ENCODE measurements around the gene CDK6. TPM values are rescaled to one million over a fixed set of nuclear protein-coding genes. Genes with fewer than 3 reads are reported as not detected.

CDK6 gene
- polyA plus RNA-seq, 1 donor (not counting 4 experiments of a cell fraction or from before 2014, with no cell fraction given): 53.5 TPM

DNA sequence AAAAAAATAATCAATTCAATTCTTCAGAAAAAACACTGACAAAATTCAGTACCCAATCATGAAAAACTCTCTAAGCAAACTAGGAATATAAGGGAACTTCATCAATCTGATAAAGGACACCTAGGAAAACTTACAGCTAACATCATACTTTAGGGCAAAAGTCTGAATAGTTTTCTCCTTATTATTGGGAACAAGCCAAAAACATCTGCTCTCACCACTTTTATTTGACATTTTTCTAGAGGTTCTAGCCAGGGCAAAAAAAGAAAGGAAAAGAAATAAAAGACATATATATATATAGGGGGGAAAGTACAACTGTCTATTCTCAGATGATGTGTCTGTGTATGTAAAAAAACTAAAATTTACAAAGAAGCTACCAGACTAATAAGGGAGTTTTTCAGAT, 19.0 kb downstream of the CDK6 start:
- Histone ChIP-seq H3K4me1 (ENCODE audit: control insufficient read depth, extremely low read depth, insufficient read depth, low read length) (no peaks in the 10 kb centered on the region), H3K4me2 (ENCODE audit: control insufficient read depth, extremely low read depth, insufficient read depth, low read depth, low read length) (no peak overlapping the region), H3K9me1 (ENCODE audit: control insufficient read depth, extremely low read depth, insufficient read depth, low read length) (no peaks in the 10 kb centered on the region), H2AFZ (ENCODE audit: control insufficient read depth, low read length) (no peak overlapping the region), H4K20me1 (ENCODE audit: control insufficient read depth, extremely low read depth, insufficient read depth, low read length) (peaks cover 3% of the 10 kb centered on the region), H3K79me2 (ENCODE audit: control insufficient read depth, insufficient read depth, low read length) (peaks cover 99% of the 10 kb centered on the region), H3K9ac (ENCODE audit: control insufficient read depth, extremely low read depth, insufficient read depth, low read length) (no peak overlapping the region), H3K27ac (ENCODE audit: control insufficient read depth, insufficient read depth, low read length) (no peak overlapping the region), H3K9me3 (ENCODE audit: control insufficient read depth, low read depth, low read length) (no peaks in the 10 kb centered on the region), H3K27me3 (ENCODE audit: control insufficient read depth, extremely low read depth, insufficient read depth, low read length) (no peaks in the 10 kb centered on the region), H3K36me3 (ENCODE audit: control insufficient read depth in 2 of 2, extremely low read depth in 1 of 2, insufficient read depth in 2 of 2, low read length in 2 of 2) (no peaks in the 10 kb centered on the region), H3K4me3 (ENCODE audit: control insufficient read depth in 2 of 3, extremely low read depth in 1 of 3, insufficient read depth in 2 of 3, low read depth in 1 of 3, low read length in 3 of 3) (no peak overlapping the region)
- DNase-seq (ENCODE audit: low read depth, low spot score) (no peak), FAIRE-seq (no peak)
- TF ChIP-seq, protein P1, sequence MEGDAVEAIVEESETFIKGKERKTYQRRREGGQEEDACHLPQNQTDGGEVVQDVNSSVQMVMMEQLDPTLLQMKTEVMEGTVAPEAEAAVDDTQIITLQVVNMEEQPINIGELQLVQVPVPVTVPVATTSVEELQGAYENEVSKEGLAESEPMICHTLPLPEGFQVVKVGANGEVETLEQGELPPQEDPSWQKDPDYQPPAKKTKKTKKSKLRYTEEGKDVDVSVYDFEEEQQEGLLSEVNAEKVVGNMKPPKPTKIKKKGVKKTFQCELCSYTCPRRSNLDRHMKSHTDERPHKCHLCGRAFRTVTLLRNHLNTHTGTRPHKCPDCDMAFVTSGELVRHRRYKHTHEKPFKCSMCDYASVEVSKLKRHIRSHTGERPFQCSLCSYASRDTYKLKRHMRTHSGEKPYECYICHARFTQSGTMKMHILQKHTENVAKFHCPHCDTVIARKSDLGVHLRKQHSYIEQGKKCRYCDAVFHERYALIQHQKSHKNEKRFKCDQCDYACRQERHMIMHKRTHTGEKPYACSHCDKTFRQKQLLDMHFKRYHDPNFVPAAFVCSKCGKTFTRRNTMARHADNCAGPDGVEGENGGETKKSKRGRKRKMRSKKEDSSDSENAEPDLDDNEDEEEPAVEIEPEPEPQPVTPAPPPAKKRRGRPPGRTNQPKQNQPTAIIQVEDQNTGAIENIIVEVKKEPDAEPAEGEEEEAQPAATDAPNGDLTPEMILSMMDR (optimal IDR thresholded peaks at IDR 0.05 in 1 of 3, IDR thresholded peaks at IDR 0.05 in 1 of 3, conservative IDR thresholded peaks at IDR 0.05 in 1 of 3; ENCODE audit: extremely low read depth in 1 of 3, insufficient read depth in 2 of 3, low read length in 3 of 3): no peak
- TF ChIP-seq EZH2 (IDR thresholded peaks at IDR 0.05; ENCODE audit: low read length): no peak
- dilution Hi-C loops (cut with MboI; ENCODE audit: extremely low pct_ligation_motif_present, low sequenced_read_pairs): no loop called here

DNA sequence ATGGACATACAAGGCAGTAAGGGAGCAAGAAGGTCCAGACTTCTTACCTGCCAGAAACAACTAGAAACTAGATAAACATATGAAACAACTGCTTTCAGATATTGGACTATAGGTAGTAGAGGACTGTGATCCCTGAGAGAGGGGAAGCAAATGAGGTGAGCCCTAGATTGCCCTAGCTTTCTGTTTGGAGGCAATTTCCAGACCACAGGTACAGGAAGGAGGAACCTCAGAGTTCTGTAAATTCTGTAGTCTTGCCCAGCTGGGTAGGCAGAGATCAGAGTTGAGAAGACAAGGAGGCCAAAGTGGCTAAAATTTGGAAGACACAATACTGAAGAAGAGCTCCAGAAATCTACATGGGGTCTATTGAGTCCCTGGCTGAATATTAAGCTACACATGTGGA, 21.0 kb downstream of the CDK6 start:
- H3K27ac ChIP-seq (ENCODE audit: control insufficient read depth, insufficient read depth, low read length): no peak overlapping the region
- no peak overlapping the region for H3K4me2 ChIP-seq (ENCODE audit: control insufficient read depth, extremely low read depth, insufficient read depth, low read depth, low read length)
- dilution Hi-C loops (cut with MboI; ENCODE audit: extremely low pct_ligation_motif_present, low sequenced_read_pairs): no loop called here
- H3K36me3 ChIP-seq (ENCODE audit: control insufficient read depth in 2 of 2, extremely low read depth in 1 of 2, insufficient read depth in 2 of 2, low read length in 2 of 2): no peaks in the 10 kb centered on the region
- H4K20me1 ChIP-seq (ENCODE audit: control insufficient read depth, extremely low read depth, insufficient read depth, low read length): no peaks in the 10 kb centered on the region
- no peaks in the 10 kb centered on the region for H3K9me3 ChIP-seq (ENCODE audit: control insufficient read depth, low read depth, low read length)
- no peaks in the 10 kb centered on the region for H3K9me1 ChIP-seq (ENCODE audit: control insufficient read depth, extremely low read depth, insufficient read depth, low read length)
- H3K4me1 ChIP-seq (ENCODE audit: control insufficient read depth, extremely low read depth, insufficient read depth, low read length): peaks cover 1% of the 10 kb centered on the region
- H3K79me2 ChIP-seq (ENCODE audit: control insufficient read depth, insufficient read depth, low read length): peaks cover 98% of the 10 kb centered on the region
- H2AFZ ChIP-seq (ENCODE audit: control insufficient read depth, low read length): no peak overlapping the region
- FAIRE-seq: no peak
- TF ChIP-seq, protein P1 (optimal IDR thresholded peaks at IDR 0.05 in 1 of 3, IDR thresholded peaks at IDR 0.05 in 1 of 3, conservative IDR thresholded peaks at IDR 0.05 in 1 of 3; ENCODE audit: extremely low read depth in 1 of 3, insufficient read depth in 2 of 3, low read length in 3 of 3): no peak
- TF ChIP-seq EZH2 (IDR thresholded peaks at IDR 0.05; ENCODE audit: low read length): no peak
- DNase-seq (ENCODE audit: low read depth, low spot score): no peak
- H3K4me3 ChIP-seq (ENCODE audit: control insufficient read depth in 2 of 3, extremely low read depth in 1 of 3, insufficient read depth in 2 of 3, low read depth in 1 of 3, low read length in 3 of 3): no peak overlapping the region
- no peak overlapping the region for H3K9ac ChIP-seq (ENCODE audit: control insufficient read depth, extremely low read depth, insufficient read depth, low read length)
- no peaks in the 10 kb centered on the region for H3K27me3 ChIP-seq (ENCODE audit: control insufficient read depth, extremely low read depth, insufficient read depth, low read length)

Data from keratinocyte (primary cell).